ENCODE measurements around the gene CDAN1.
A peak's percentile ranks its signal among the peaks of the same experiment; 100 is the strongest.

CDAN1 gene, protein sequence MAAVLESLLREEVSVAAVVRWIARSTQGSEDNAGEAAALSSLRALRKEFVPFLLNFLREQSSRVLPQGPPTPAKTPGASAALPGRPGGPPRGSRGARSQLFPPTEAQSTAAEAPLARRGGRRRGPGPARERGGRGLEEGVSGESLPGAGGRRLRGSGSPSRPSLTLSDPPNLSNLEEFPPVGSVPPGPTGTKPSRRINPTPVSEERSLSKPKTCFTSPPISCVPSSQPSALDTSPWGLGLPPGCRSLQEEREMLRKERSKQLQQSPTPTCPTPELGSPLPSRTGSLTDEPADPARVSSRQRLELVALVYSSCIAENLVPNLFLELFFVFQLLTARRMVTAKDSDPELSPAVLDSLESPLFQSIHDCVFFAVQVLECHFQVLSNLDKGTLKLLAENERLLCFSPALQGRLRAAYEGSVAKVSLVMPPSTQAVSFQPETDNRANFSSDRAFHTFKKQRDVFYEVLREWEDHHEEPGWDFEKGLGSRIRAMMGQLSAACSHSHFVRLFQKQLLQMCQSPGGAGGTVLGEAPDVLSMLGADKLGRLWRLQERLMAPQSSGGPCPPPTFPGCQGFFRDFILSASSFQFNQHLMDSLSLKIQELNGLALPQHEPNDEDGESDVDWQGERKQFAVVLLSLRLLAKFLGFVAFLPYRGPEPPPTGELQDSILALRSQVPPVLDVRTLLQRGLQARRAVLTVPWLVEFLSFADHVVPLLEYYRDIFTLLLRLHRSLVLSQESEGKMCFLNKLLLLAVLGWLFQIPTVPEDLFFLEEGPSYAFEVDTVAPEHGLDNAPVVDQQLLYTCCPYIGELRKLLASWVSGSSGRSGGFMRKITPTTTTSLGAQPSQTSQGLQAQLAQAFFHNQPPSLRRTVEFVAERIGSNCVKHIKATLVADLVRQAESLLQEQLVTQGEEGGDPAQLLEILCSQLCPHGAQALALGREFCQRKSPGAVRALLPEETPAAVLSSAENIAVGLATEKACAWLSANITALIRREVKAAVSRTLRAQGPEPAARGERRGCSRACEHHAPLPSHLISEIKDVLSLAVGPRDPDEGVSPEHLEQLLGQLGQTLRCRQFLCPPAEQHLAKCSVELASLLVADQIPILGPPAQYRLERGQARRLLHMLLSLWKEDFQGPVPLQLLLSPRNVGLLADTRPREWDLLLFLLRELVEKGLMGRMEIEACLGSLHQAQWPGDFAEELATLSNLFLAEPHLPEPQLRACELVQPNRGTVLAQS

DNA sequence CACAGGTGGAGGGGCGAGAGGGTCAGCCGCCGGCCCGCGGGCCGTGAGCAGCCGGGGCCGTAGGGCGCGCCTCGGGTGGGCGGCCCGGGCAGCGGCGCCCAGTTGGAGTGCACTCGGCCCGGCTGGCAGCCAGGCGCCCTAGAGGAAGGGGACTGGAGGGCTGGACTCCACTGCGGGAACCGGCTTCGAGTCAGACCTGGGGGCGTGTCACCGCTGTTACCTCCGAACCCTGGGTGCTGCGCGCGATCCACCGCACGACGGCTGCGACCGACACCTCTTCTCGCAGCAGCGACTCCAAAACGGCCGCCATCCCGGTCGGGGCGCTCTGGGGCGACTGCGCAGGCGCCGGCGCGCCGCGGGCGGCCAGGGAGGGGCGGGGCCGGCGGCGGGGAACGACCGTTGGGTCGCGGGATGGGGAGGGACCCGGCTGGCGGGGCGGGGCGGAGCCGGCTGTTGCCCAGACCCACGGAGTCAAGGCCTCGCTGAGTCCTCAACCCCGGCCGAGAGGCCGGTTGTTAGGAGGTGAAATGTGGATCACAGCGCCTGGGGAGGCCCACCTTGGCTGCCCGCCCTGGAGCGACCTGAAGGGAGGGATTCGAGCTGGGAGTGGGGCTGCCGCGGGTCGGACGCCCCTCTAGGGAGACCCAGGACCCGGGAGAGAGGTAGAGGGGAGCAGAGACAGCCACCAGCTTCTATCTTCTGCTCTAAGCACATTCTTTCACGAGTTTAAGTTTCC lies at the start of gene CDAN1:
Gene CDAN1, minus strand, starts transcription at position 336 of the 736 bp plus-strand sequence. Its CDS starts 26 bp downstream, at position 310.
- TF ChIP-seq ZNF274 (IDR thresholded peaks at IDR 0.05; ENCODE audit: low read depth, low read length) = no peak
- TF ChIP-seq YY1 (IDR thresholded peaks at IDR 0.05; ENCODE audit: insufficient read depth, insufficient read length) = no peak
- no peak for TF ChIP-seq SUZ12 (IDR thresholded peaks at IDR 0.05; ENCODE audit: extremely low read depth, insufficient read depth, insufficient read length)
- H3K4me1 ChIP-seq (ENCODE audit: insufficient read depth, insufficient read length) = no peaks in the 10 kb centered on the region

DNA sequence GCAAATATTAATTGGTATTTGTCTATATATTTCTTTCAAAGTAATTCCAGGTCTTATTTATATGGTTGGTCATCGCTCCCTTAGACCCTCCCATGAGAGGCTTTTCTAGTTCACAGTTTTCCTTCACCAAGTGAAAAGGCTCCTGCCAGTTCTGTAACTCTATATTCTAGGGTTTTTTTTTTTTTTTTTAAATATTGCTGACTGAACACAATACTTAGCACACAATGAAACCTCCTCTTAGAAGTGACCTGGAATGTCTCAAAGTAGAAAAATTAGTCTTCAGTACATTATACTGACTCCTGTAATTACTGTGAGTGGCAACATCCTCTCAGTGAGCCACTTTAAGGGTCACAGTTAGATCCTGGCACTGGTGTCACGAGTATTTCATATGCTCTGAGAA lies 48.6 kb upstream of the CDAN1 start:
- H3K9me3 ChIP-seq (ENCODE audit: insufficient read depth, low read length) = no peaks in the 10 kb centered on the region
- TF ChIP-seq SUZ12 (IDR thresholded peaks at IDR 0.05; ENCODE audit: extremely low read depth, insufficient read depth, insufficient read length) = no peak
- no peak for TF ChIP-seq YY1 (IDR thresholded peaks at IDR 0.05; ENCODE audit: insufficient read depth, insufficient read length)
- TF ChIP-seq ZNF274 (IDR thresholded peaks at IDR 0.05; ENCODE audit: low read depth, low read length) = no peak
- H3K36me3 ChIP-seq (ENCODE audit: insufficient read depth, insufficient read length, low read length) = peaks cover 5% of the 10 kb centered on the region
- DNase-seq (ENCODE audit: low read depth, low spot score) = no peak
- H3K27me3 ChIP-seq (ENCODE audit: insufficient read depth, insufficient read length) = no peaks in the 10 kb centered on the region
- no peaks in the 10 kb centered on the region for H3K4me1 ChIP-seq (ENCODE audit: insufficient read depth, insufficient read length)
- H3K9ac ChIP-seq (ENCODE audit: insufficient read length, low read depth) = no peak overlapping the region
- no peak overlapping the region for H3K4me3 ChIP-seq (ENCODE audit: insufficient read length, low read depth)

More for the DNA sequence above, at the start of gene CDAN1:
- peaks cover 37% of the 10 kb centered on the region for H3K36me3 ChIP-seq (ENCODE audit: insufficient read depth, insufficient read length, low read length)
- H3K27me3 ChIP-seq (ENCODE audit: insufficient read depth, insufficient read length) = no peaks in the 10 kb centered on the region
- H3K9ac ChIP-seq (ENCODE audit: insufficient read length, low read depth) = peak within 1 kb of the TSS; percentile 94
- peak within 1 kb of the TSS; percentile 81 for H3K4me3 ChIP-seq (ENCODE audit: insufficient read length, low read depth)
- H3K9me3 ChIP-seq (ENCODE audit: insufficient read depth, low read length) = no peaks in the 10 kb centered on the region
- DNase-seq (ENCODE audit: low read depth, low spot score) = peak; percentile 43

DNA sequence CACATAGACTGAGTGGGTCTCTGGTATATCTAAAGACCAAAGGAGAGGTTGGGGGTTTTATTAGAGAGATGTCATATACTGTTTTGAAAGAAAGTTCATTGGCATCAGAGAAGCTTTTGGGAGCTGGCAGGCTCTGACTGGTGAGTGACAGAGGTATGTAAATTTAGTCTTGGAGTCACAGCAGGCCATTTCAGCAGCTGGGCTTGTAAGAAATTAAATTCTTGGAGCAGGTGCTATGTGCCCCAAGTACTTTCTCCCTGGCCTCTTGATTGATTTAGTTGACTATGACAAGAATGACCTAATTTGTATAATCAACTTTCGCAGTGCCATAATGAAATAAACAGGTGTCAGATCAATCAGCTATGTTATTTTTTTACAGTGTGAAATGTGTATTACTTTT lies 47.8 kb upstream of the CDAN1 start:
- no peak for DNase-seq (ENCODE audit: low read depth, low spot score)
- Histone ChIP-seq H3K4me3 (ENCODE audit: insufficient read length, low read depth) (no peak overlapping the region), H3K27me3 (ENCODE audit: insufficient read depth, insufficient read length) (no peaks in the 10 kb centered on the region), H3K36me3 (ENCODE audit: insufficient read depth, insufficient read length, low read length) (peaks cover 5% of the 10 kb centered on the region), H3K9ac (ENCODE audit: insufficient read length, low read depth) (no peak overlapping the region), H3K4me1 (ENCODE audit: insufficient read depth, insufficient read length) (no peaks in the 10 kb centered on the region), H3K9me3 (ENCODE audit: insufficient read depth, low read length) (no peaks in the 10 kb centered on the region)
- TF ChIP-seq YY1 (IDR thresholded peaks at IDR 0.05; ENCODE audit: insufficient read depth, insufficient read length) (no peak), SUZ12 (IDR thresholded peaks at IDR 0.05; ENCODE audit: extremely low read depth, insufficient read depth, insufficient read length) (no peak), ZNF274 (IDR thresholded peaks at IDR 0.05; ENCODE audit: low read depth, low read length) (no peak)

DNA sequence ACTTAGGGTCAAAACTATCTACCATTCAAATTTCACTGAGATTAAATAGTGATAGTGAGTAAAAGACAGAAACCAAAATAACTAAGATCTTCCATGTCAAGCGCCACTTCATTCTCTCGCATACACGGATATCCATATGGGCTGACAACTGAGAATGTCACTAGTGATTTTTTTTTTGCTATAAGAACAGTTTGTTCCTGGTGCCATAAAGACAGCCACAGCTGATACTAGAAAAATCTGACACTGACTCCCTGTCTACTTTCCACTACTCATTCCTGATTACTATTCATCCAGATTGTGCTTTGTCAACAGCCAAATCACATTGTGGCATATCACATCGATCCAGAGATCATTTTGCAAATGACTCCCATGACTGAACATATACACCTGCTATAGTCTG lies 45.8 kb upstream of the CDAN1 start:
- Histone ChIP-seq H3K9me3 (ENCODE audit: insufficient read depth, low read length) (no peaks in the 10 kb centered on the region), H3K4me3 (ENCODE audit: insufficient read length, low read depth) (no peak overlapping the region), H3K36me3 (ENCODE audit: insufficient read depth, insufficient read length, low read length) (peaks cover 5% of the 10 kb centered on the region), H3K9ac (ENCODE audit: insufficient read length, low read depth) (no peak overlapping the region), H3K4me1 (ENCODE audit: insufficient read depth, insufficient read length) (no peaks in the 10 kb centered on the region), H3K27me3 (ENCODE audit: insufficient read depth, insufficient read length) (no peaks in the 10 kb centered on the region)
- no peak for TF ChIP-seq SUZ12 (IDR thresholded peaks at IDR 0.05; ENCODE audit: extremely low read depth, insufficient read depth, insufficient read length)
- no peak for TF ChIP-seq ZNF274 (IDR thresholded peaks at IDR 0.05; ENCODE audit: low read depth, low read length)
- TF ChIP-seq YY1 (IDR thresholded peaks at IDR 0.05; ENCODE audit: insufficient read depth, insufficient read length) = no peak
- no peak for DNase-seq (ENCODE audit: low read depth, low spot score)

DNA sequence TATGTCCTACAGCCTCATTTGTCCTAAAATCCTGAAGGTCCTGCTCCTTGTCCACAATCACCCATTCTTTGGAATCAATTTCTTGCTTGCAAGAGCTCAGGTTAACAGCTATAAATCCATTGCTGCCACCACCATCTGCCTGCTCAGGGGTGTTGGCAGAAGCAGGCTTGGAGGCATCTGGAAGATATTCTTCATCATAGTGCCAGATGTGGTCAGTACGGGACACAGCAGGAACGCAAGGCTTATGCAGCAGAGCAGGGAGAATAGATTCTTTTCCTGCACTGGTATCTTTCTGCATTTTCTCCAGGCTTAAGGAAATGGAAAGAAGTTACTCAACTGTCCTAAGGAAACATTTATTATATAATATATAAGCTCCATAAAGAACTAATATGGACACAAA lies 38.5 kb upstream of the CDAN1 start:
- Histone ChIP-seq H3K27me3 (ENCODE audit: insufficient read depth, insufficient read length) (no peaks in the 10 kb centered on the region), H3K4me1 (ENCODE audit: insufficient read depth, insufficient read length) (no peaks in the 10 kb centered on the region), H3K9me3 (ENCODE audit: insufficient read depth, low read length) (no peaks in the 10 kb centered on the region), H3K9ac (ENCODE audit: insufficient read length, low read depth) (no peak overlapping the region), H3K4me3 (ENCODE audit: insufficient read length, low read depth) (no peak overlapping the region), H3K36me3 (ENCODE audit: insufficient read depth, insufficient read length, low read length) (peaks cover 6% of the 10 kb centered on the region)
- DNase-seq (ENCODE audit: low read depth, low spot score) = no peak
- TF ChIP-seq YY1 (IDR thresholded peaks at IDR 0.05; ENCODE audit: insufficient read depth, insufficient read length) (no peak), ZNF274 (IDR thresholded peaks at IDR 0.05; ENCODE audit: low read depth, low read length) (no peak), SUZ12 (IDR thresholded peaks at IDR 0.05; ENCODE audit: extremely low read depth, insufficient read depth, insufficient read length) (no peak)

DNA sequence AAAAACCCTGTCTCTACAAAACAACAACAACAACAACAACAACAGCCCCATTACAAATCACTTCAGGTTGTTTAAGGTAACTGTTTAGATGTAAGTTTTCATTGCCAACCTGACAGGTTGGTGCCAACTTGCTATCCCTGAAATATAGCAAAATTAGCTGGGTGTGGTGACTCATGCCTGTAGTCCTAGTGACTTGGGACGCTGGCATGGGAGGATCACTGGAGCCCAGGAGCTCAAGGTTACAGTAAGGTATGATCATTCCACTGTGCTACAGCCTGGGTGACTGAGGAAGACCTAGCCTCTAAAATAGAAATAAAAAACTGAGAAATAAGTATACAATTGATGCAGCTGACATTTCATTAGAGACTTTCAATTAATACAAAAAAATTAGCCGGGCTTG lies 36.0 kb upstream of the CDAN1 start:
- Histone ChIP-seq H3K27me3 (ENCODE audit: insufficient read depth, insufficient read length) (no peaks in the 10 kb centered on the region), H3K9me3 (ENCODE audit: insufficient read depth, low read length) (no peaks in the 10 kb centered on the region), H3K36me3 (ENCODE audit: insufficient read depth, insufficient read length, low read length) (peaks cover 6% of the 10 kb centered on the region), H3K4me3 (ENCODE audit: insufficient read length, low read depth) (no peak overlapping the region), H3K9ac (ENCODE audit: insufficient read length, low read depth) (no peak overlapping the region), H3K4me1 (ENCODE audit: insufficient read depth, insufficient read length) (no peaks in the 10 kb centered on the region)
- TF ChIP-seq YY1 (IDR thresholded peaks at IDR 0.05; ENCODE audit: insufficient read depth, insufficient read length) (no peak), SUZ12 (IDR thresholded peaks at IDR 0.05; ENCODE audit: extremely low read depth, insufficient read depth, insufficient read length) (no peak), ZNF274 (IDR thresholded peaks at IDR 0.05; ENCODE audit: low read depth, low read length) (no peak)
- no peak for DNase-seq (ENCODE audit: low read depth, low spot score)

Measured in NT2/D1 (cell line).